Activated CD8-positive, alpha-beta memory T cell treated with anti-CD3 and anti-CD28 coated beads for 1 hour (primary cell): ENCODE results near the gene NAT8.
"Not testable (repeated sequence)": the region's sequence is repeated elsewhere in the genome, so short reads cannot be mapped to it uniquely, and the experiment has no call there.

Experiments
- DNase-seq, 2 donors: peaks; one replicate each; pipeline ENCODE4 v3.0.0-alpha.2; 2020; ENCODE audit warnings: low read depth in 1 of 2; ENCODE audit errors: extremely low read depth in 1 of 2

Gene NAT8

GRCh38 chr2:73638429-73638828, 3.8 kb downstream of the NAT8 start:
- DNase-seq = no peak

GRCh38 chr2:73636977-73637376, 5.2 kb downstream of the NAT8 start:
- DNase-seq = not testable (repeated sequence)

GRCh38 chr2:73630662-73631266, 11.5 kb downstream of the NAT8 start:
- not testable (repeated sequence) for DNase-seq

- DNase-seq = not testable (repeated sequence)
Measured at GRCh38 chr2:73628493-73628892, 13.7 kb downstream of the NAT8 start.

GRCh38 chr2:73626237-73626636, 16.0 kb downstream of the NAT8 start:
- DNase-seq = not testable (repeated sequence)

- not testable (repeated sequence) for DNase-seq
Measured at GRCh38 chr2:73624625-73625024, 17.6 kb downstream of the NAT8 start.

GRCh38 chr2:73624036-73624435, 18.2 kb downstream of the NAT8 start:
- not testable (repeated sequence) for DNase-seq

GRCh38 chr2:73619925-73620324, 22.3 kb downstream of the NAT8 start:
- not testable (repeated sequence) for DNase-seq

- no peak for DNase-seq
Measured at GRCh38 chr2:73614997-73615396, 27.2 kb downstream of the NAT8 start.

GRCh38 chr2:73614105-73614504, 28.1 kb downstream of the NAT8 start:
- DNase-seq = no peak

GRCh38 chr2:73611867-73612266, 30.4 kb downstream of the NAT8 start:
- DNase-seq = no peak

- no peak for DNase-seq
Measured at GRCh38 chr2:73611193-73611592, 31.0 kb downstream of the NAT8 start.

- DNase-seq = no peak
Measured at GRCh38 chr2:73610111-73610510, 32.1 kb downstream of the NAT8 start.

GRCh38 chr2:73604589-73604988, 37.6 kb downstream of the NAT8 start:
- DNase-seq = not testable (repeated sequence)

- DNase-seq = not testable (repeated sequence)
Measured at GRCh38 chr2:73603099-73603588, 39.1 kb downstream of the NAT8 start.

GRCh38 chr2:73601780-73602179, 40.4 kb downstream of the NAT8 start:
- no peak for DNase-seq

- no peak for DNase-seq
Measured at GRCh38 chr2:73594251-73594650, 48.0 kb downstream of the NAT8 start.

- no peak for DNase-seq
Measured at GRCh38 chr2:73593680-73594079, 48.5 kb downstream of the NAT8 start.
